ENCODE measurements around the gene DLG2.

GRCh38 chr11:83427943-83428342 lies 2199.2 kb downstream of the DLG2 start:
- TF ChIP-seq CTCF (IDR thresholded peaks at IDR 0.05; ENCODE audit: low read depth, low read length, poor library complexity, severe bottlenecking) (no peak), EZH2phosphoT487 (IDR thresholded peaks at IDR 0.05; ENCODE audit: borderline replicate concordance, low read length) (no peak)

All from DOHH2 (cell line).